ENCODE results near the gene EAF2. TPM values are rescaled to one million over a fixed set of nuclear protein-coding genes. Genes with fewer than 3 reads are reported as not detected.

EAF2 gene
- total and polyA plus RNA-seq, 7 experiments from 2014 or later = 6.4 to 16.6 (median 13.6) TPM

GRCh38 chr3:121895736-121896135 lies 60.7 kb downstream of the EAF2 start:
- POLR2A ChIA-PET = no interaction called here
- Mint-ChIP-seq H3K4me1 (peaks cover 0 to 1% (median 0%) of the 10 kb centered on the region in 7 donors), H3K36me3 (peaks cover 0 to 10% (median 7%) of the 10 kb centered on the region in 5 donors), H3K9me3 (peaks cover 0 to 1% (median 0%) of the 10 kb centered on the region in 11 donors), H3K4me3 (no peak overlapping the region), H3K27ac (no peak overlapping the region), H3K27me3 (no peaks in the 10 kb centered on the region)
- ATAC-seq (no peak), DNase-seq (no peak)
- Histone ChIP-seq H3K4me1 (ENCODE audit: control insufficient read depth in 2 of 2, insufficient read depth in 2 of 2, low read length in 2 of 2) (no peaks in the 10 kb centered on the region), H3K36me3 (ENCODE audit: control insufficient read depth in 2 of 3, insufficient read depth in 3 of 3, low read length in 3 of 3) (no peaks in the 10 kb centered on the region), H3K4me3 (ENCODE audit: low read length) (no peak overlapping the region), H3K27ac (ENCODE audit: low read depth, low read length) (no peak overlapping the region), H3K27me3 (ENCODE audit: control insufficient read depth in 2 of 2, insufficient read depth in 2 of 2, low read length in 2 of 2) (no peaks in the 10 kb centered on the region), H3K9me3 (ENCODE audit: control insufficient read depth in 2 of 3, low read length in 3 of 3) (no peaks in the 10 kb centered on the region)
- intact Hi-C loops (cut with micrococcal nuclease) = loop anchor here in 1 of 2 donors (10.0 kb wide), 1 partner anchor 359 kb away; no protein-coding TSS in a partner anchor
- CTCF ChIA-PET = no interaction called here

GRCh38 chr3:121896823-121897222 lies 61.8 kb downstream of the EAF2 start:
- no peak for ATAC-seq
- Histone ChIP-seq H3K4me3 (ENCODE audit: low read length) (no peak overlapping the region), H3K4me1 (ENCODE audit: control insufficient read depth in 2 of 2, insufficient read depth in 2 of 2, low read length in 2 of 2) (no peaks in the 10 kb centered on the region), H3K27me3 (ENCODE audit: control insufficient read depth in 2 of 2, insufficient read depth in 2 of 2, low read length in 2 of 2) (no peaks in the 10 kb centered on the region), H3K9me3 (ENCODE audit: control insufficient read depth in 2 of 3, low read length in 3 of 3) (no peaks in the 10 kb centered on the region), H3K36me3 (ENCODE audit: control insufficient read depth in 2 of 3, insufficient read depth in 3 of 3, low read length in 3 of 3) (no peaks in the 10 kb centered on the region), H3K27ac (ENCODE audit: low read depth, low read length) (no peak overlapping the region)
- intact Hi-C loops (cut with micrococcal nuclease) = loop anchor here in 1 of 2 donors (10.0 kb wide), 1 partner anchor 358 kb away; no protein-coding TSS in a partner anchor
- Mint-ChIP-seq H3K9me3 (peaks cover 0 to 1% (median 0%) of the 10 kb centered on the region in 11 donors), H3K4me3 (no peak overlapping the region), H3K4me1 (peaks cover 0 to 1% (median 0%) of the 10 kb centered on the region in 7 donors), H3K36me3 (peaks cover 0 to 14% (median 10%) of the 10 kb centered on the region in 5 donors), H3K27me3 (no peaks in the 10 kb centered on the region), H3K27ac (no peak overlapping the region)
- CTCF ChIA-PET = no interaction called here
- DNase-seq = no peak
- POLR2A ChIA-PET = no interaction called here

GRCh38 chr3:121897296-121897695 lies 62.3 kb downstream of the EAF2 start:
- POLR2A ChIA-PET = no interaction called here
- peaks cover 0 to 15% (median 12%) of the 10 kb centered on the region in 5 donors for H3K36me3 Mint-ChIP-seq
- H3K4me1 ChIP-seq (ENCODE audit: control insufficient read depth in 2 of 2, insufficient read depth in 2 of 2, low read length in 2 of 2) = no peaks in the 10 kb centered on the region
- CTCF ChIA-PET = no interaction called here
- no peaks in the 10 kb centered on the region for H3K9me3 ChIP-seq (ENCODE audit: control insufficient read depth in 2 of 3, low read length in 3 of 3)
- ATAC-seq (no peak), DNase-seq (no peak)
- no peak overlapping the region for H3K27ac Mint-ChIP-seq
- peaks cover 0 to 1% (median 0%) of the 10 kb centered on the region in 11 donors for H3K9me3 Mint-ChIP-seq
- no peak overlapping the region for H3K4me3 Mint-ChIP-seq
- no peak overlapping the region for H3K4me3 ChIP-seq (ENCODE audit: low read length)
- H3K27ac ChIP-seq (ENCODE audit: low read depth, low read length) = no peak overlapping the region
- H3K4me1 Mint-ChIP-seq = peaks cover 0 to 1% (median 0%) of the 10 kb centered on the region in 7 donors
- H3K36me3 ChIP-seq (ENCODE audit: control insufficient read depth in 2 of 3, insufficient read depth in 3 of 3, low read length in 3 of 3) = no peaks in the 10 kb centered on the region
- no peaks in the 10 kb centered on the region for H3K27me3 Mint-ChIP-seq
- intact Hi-C loops (cut with micrococcal nuclease) = loop anchor here in 1 of 2 donors (10.0 kb wide), 1 partner anchor 358 kb away; no protein-coding TSS in a partner anchor
- no peaks in the 10 kb centered on the region for H3K27me3 ChIP-seq (ENCODE audit: control insufficient read depth in 2 of 2, insufficient read depth in 2 of 2, low read length in 2 of 2)

- ChIA-PET CTCF (no interaction called here), POLR2A (no interaction called here)
- Mint-ChIP-seq H3K27me3 (no peaks in the 10 kb centered on the region), H3K36me3 (peaks cover 15 to 52% (median 43%) of the 10 kb centered on the region in 5 donors), H3K4me3 (no peak overlapping the region), H3K27ac (no peak overlapping the region), H3K9me3 (peaks cover 0 to 8% (median 2%) of the 10 kb centered on the region in 11 donors), H3K4me1 (peaks cover 0 to 1% (median 0%) of the 10 kb centered on the region in 7 donors)
- intact Hi-C loops (cut with micrococcal nuclease) = no loop called here
- Histone ChIP-seq H3K4me3 (ENCODE audit: low read length) (no peak overlapping the region), H3K9me3 (ENCODE audit: control insufficient read depth in 2 of 3, low read length in 3 of 3) (no peaks in the 10 kb centered on the region), H3K27me3 (ENCODE audit: control insufficient read depth in 2 of 2, insufficient read depth in 2 of 2, low read length in 2 of 2) (no peaks in the 10 kb centered on the region), H3K4me1 (ENCODE audit: control insufficient read depth in 2 of 2, insufficient read depth in 2 of 2, low read length in 2 of 2) (no peaks in the 10 kb centered on the region), H3K36me3 (ENCODE audit: control insufficient read depth in 2 of 3, insufficient read depth in 3 of 3, low read length in 3 of 3) (no peaks in the 10 kb centered on the region), H3K27ac (ENCODE audit: low read depth, low read length) (no peak overlapping the region)
- no peak for DNase-seq
- no peak for ATAC-seq
Measured at GRCh38 chr3:121913305-121913990, 78.4 kb downstream of the EAF2 start.

GRCh38 chr3:121914081-121914998 lies 79.3 kb downstream of the EAF2 start:
- H3K36me3 Mint-ChIP-seq = peaks cover 12 to 52% (median 41%) of the 10 kb centered on the region in 5 donors
- peaks cover 0 to 1% (median 0%) of the 10 kb centered on the region in 7 donors for H3K4me1 Mint-ChIP-seq
- no peak for ATAC-seq
- no peaks in the 10 kb centered on the region for H3K4me1 ChIP-seq (ENCODE audit: control insufficient read depth in 2 of 2, insufficient read depth in 2 of 2, low read length in 2 of 2)
- no peaks in the 10 kb centered on the region for H3K36me3 ChIP-seq (ENCODE audit: control insufficient read depth in 2 of 3, insufficient read depth in 3 of 3, low read length in 3 of 3)
- H3K27ac Mint-ChIP-seq = no peak overlapping the region
- H3K9me3 Mint-ChIP-seq = peaks cover 0 to 4% (median 0%) of the 10 kb centered on the region in 11 donors
- H3K27me3 Mint-ChIP-seq = no peaks in the 10 kb centered on the region
- no peak for DNase-seq
- no peaks in the 10 kb centered on the region for H3K27me3 ChIP-seq (ENCODE audit: control insufficient read depth in 2 of 2, insufficient read depth in 2 of 2, low read length in 2 of 2)
- H3K27ac ChIP-seq (ENCODE audit: low read depth, low read length) = no peak overlapping the region
- no peak overlapping the region for H3K4me3 ChIP-seq (ENCODE audit: low read length)
- CTCF ChIA-PET = interaction anchor here (0.7 kb wide), 1 partner anchor 141 kb away, joined by 3 read pairs; no protein-coding TSS in a partner anchor
- H3K4me3 Mint-ChIP-seq = no peak overlapping the region
- H3K9me3 ChIP-seq (ENCODE audit: control insufficient read depth in 2 of 3, low read length in 3 of 3) = no peaks in the 10 kb centered on the region
- POLR2A ChIA-PET = no interaction called here
- intact Hi-C loops (cut with micrococcal nuclease) = no loop called here

GRCh38 chr3:121916189-121916588 lies 81.2 kb downstream of the EAF2 start:
- ChIA-PET CTCF (no interaction called here), POLR2A (no interaction called here)
- H3K27ac ChIP-seq (ENCODE audit: low read depth, low read length) = no peak overlapping the region
- H3K36me3 ChIP-seq (ENCODE audit: control insufficient read depth in 2 of 3, insufficient read depth in 3 of 3, low read length in 3 of 3) = no peaks in the 10 kb centered on the region
- Mint-ChIP-seq H3K27me3 (no peaks in the 10 kb centered on the region), H3K36me3 (peaks cover 7 to 47% (median 31%) of the 10 kb centered on the region in 5 donors), H3K4me3 (no peak overlapping the region), H3K4me1 (peaks cover 0 to 1% (median 0%) of the 10 kb centered on the region in 7 donors), H3K9me3 (no peaks in the 10 kb centered on the region), H3K27ac (no peak overlapping the region)
- intact Hi-C loops (cut with micrococcal nuclease) = no loop called here
- no peaks in the 10 kb centered on the region for H3K27me3 ChIP-seq (ENCODE audit: control insufficient read depth in 2 of 2, insufficient read depth in 2 of 2, low read length in 2 of 2)
- no peaks in the 10 kb centered on the region for H3K4me1 ChIP-seq (ENCODE audit: control insufficient read depth in 2 of 2, insufficient read depth in 2 of 2, low read length in 2 of 2)
- ATAC-seq (no peak), DNase-seq (no peak)
- H3K4me3 ChIP-seq (ENCODE audit: low read length) = no peak overlapping the region
- no peaks in the 10 kb centered on the region for H3K9me3 ChIP-seq (ENCODE audit: control insufficient read depth in 2 of 3, low read length in 3 of 3)
